NB4 (cell line): ENCODE results near the gene SKAP1.

Source experiments
- CTCF ChIP-seq: IDR thresholded peaks from one replicate; pipeline ENCODE4 v1.5.1; 2012; ENCODE audit warnings: low read depth, low read length
- MAX ChIP-seq: IDR thresholded peaks from 2 replicates; pipeline ENCODE4 v1.6.1; 2011; ENCODE audit warnings: low read depth, low read length
- MYC ChIP-seq: IDR thresholded peaks from 2 replicates; pipeline ENCODE4 v1.6.1; 2011; ENCODE audit warnings: low read depth, low read length
- POLR2A ChIP-seq: IDR thresholded peaks from 2 replicates; pipeline ENCODE4 v1.6.1; 2011; ENCODE audit warnings: mild to moderate bottlenecking; ENCODE audit not compliant: insufficient read length; ENCODE audit errors: extremely low read depth

GRCh38 chr17:48290378-48290777 lies 139.6 kb downstream of the SKAP1 start:
- TF ChIP-seq POLR2A (no peak), CTCF (no peak), MAX (no peak), MYC (no peak)
